WTC11 (cell line): Measurements from ENCODE around the gene RSPO1. TPM values are rescaled to one million over a fixed set of nuclear protein-coding genes. Genes with fewer than 3 reads are reported as not detected.
"Not testable (repeated sequence)": the region's sequence is repeated elsewhere in the genome, so short reads cannot be mapped to it uniquely, and the experiment has no call there.

ENCODE experiments used
- ATAC-seq: fragments of 200-7000 bp; cut with Tn5 transposase; 2 replicates; pipeline ENCODE4 v1.10.0; 2021; ENCODE audit warnings: mild to moderate bottlenecking, moderate library complexity
- CTCF ChIA-PET: fragments of 300-600 bp; sonication (Branson Sonifier 250); formaldehyde crosslinking; loops from one replicate; lab custom pipeline; 2021; ENCODE audit warnings: antibody characterized with exemption; lab: Charles Lee
- POLR2A ChIA-PET: fragments of 350-600 bp; sonication (Branson Sonifier 250); formaldehyde crosslinking; loops from one replicate; lab custom pipeline; 2021; ENCODE audit warnings: antibody characterized with exemption; lab: Charles Lee
- DNase-seq: peaks from one replicate; pipeline ENCODE4 v3.0.0; 2021; ENCODE audit warnings: low spot score
- H3K27ac Mint-ChIP-seq: 2 replicates; pipeline ENCODE4 v1.8.0; 2021; ENCODE audit warnings: mixed read lengths
- H3K27me3 Mint-ChIP-seq: 2 replicates; pipeline ENCODE4 v1.8.0; 2021; ENCODE audit warnings: low read depth, mild to moderate bottlenecking, moderate library complexity, mixed read lengths
- H3K36me3 Mint-ChIP-seq: 2 replicates; pipeline ENCODE4 v1.8.0; 2021; ENCODE audit warnings: mixed read lengths
- H3K4me1 Mint-ChIP-seq: 2 replicates; pipeline ENCODE4 v1.8.0; 2022; ENCODE audit warnings: mixed read lengths
- H3K4me3 Mint-ChIP-seq: 2 replicates; pipeline ENCODE4 v1.8.0; 2021; ENCODE audit warnings: mild to moderate bottlenecking, moderate library complexity, mixed read lengths
- H3K9me3 Mint-ChIP-seq: 2 replicates; pipeline ENCODE4 v1.8.0; 2021; ENCODE audit warnings: mixed read lengths
- AR ChIP-seq: fragments of 250-450 bp; sonication (Bioruptor Pico); IDR thresholded peaks from 2 replicates; pipeline ENCODE4 v1.9.0; 2021; ENCODE audit warnings: mild to moderate bottlenecking
- ARID4B ChIP-seq: sonication (generic); formaldehyde crosslinking; IDR thresholded peaks from 2 replicates; pipeline ENCODE4 v1.8.0; 2023; ENCODE audit warnings: missing genetic modification reagents, mild to moderate bottlenecking, borderline replicate concordance
- CDX4 ChIP-seq: fragments of 250-450 bp; sonication (Bioruptor Pico); IDR thresholded peaks from 2 replicates; pipeline ENCODE4 v1.9.0; 2021; ENCODE audit warnings: moderate library complexity, mild to moderate bottlenecking, inconsistent platforms, borderline replicate concordance
- E2F5 ChIP-seq: sonication (generic); formaldehyde crosslinking; IDR thresholded peaks from 2 replicates; pipeline ENCODE4 v1.8.1; 2022; ENCODE audit warnings: mild to moderate bottlenecking, moderate library complexity, missing genetic modification reagents
- ETV6 ChIP-seq: sonication (generic); formaldehyde crosslinking; IDR thresholded peaks from 2 replicates; pipeline ENCODE4 v1.8.1; 2022; ENCODE audit warnings: mild to moderate bottlenecking, missing genetic modification reagents
- GABPB1 ChIP-seq: sonication (generic); formaldehyde crosslinking; IDR thresholded peaks from 2 replicates; pipeline ENCODE4 v1.8.1; 2023; ENCODE audit warnings: mild to moderate bottlenecking, missing genetic modification reagents
- MLX ChIP-seq: sonication (generic); formaldehyde crosslinking; IDR thresholded peaks from 2 replicates; pipeline ENCODE4 v1.8.1; 2023; ENCODE audit warnings: mild to moderate bottlenecking, missing genetic modification reagents, moderate library complexity
- MYBL2 ChIP-seq: sonication (generic); formaldehyde crosslinking; IDR thresholded peaks from 2 replicates; pipeline ENCODE4 v1.8.1; 2023; ENCODE audit warnings: mild to moderate bottlenecking, moderate library complexity, missing genetic modification reagents
- NFATC4 ChIP-seq: fragments of 250-450 bp; sonication (Bioruptor Pico); IDR thresholded peaks from 2 replicates; pipeline ENCODE4 v1.9.0; 2021; ENCODE audit warnings: mild to moderate bottlenecking
- NFYB ChIP-seq: sonication (generic); formaldehyde crosslinking; conservative IDR thresholded peaks from 2 replicates; pipeline ENCODE4 v1.8.0; 2022; ENCODE audit warnings: low read depth, missing genetic modification reagents
- NR2C2 ChIP-seq: sonication (generic); formaldehyde crosslinking; IDR thresholded peaks from 2 replicates; pipeline ENCODE4 v1.8.0; 2022; ENCODE audit warnings: mild to moderate bottlenecking, missing genetic modification reagents
- NR3C1 ChIP-seq: sonication (generic); formaldehyde crosslinking; conservative IDR thresholded peaks from 2 replicates; pipeline ENCODE4 v1.8.1; 2023; ENCODE audit warnings: low read depth, mild to moderate bottlenecking, missing genetic modification reagents
- OVOL2 ChIP-seq: fragments of 250-450 bp; sonication (Bioruptor Pico); IDR thresholded peaks from 2 replicates; pipeline ENCODE4 v1.9.0; 2021; ENCODE audit warnings: mild to moderate bottlenecking, borderline replicate concordance
- STAT6 ChIP-seq: sonication (generic); formaldehyde crosslinking; conservative IDR thresholded peaks from 2 replicates; pipeline ENCODE4 v1.8.1; 2023; ENCODE audit warnings: mild to moderate bottlenecking, low read depth, missing genetic modification reagents, moderate library complexity
- TCF7 ChIP-seq: sonication (generic); formaldehyde crosslinking; IDR thresholded peaks from 2 replicates; pipeline ENCODE4 v1.8.0; 2022; ENCODE audit warnings: mild to moderate bottlenecking, low read depth, missing genetic modification reagents, moderate library complexity
- TP53 ChIP-seq: sonication (generic); formaldehyde crosslinking; IDR thresholded peaks from 2 replicates; pipeline ENCODE4 v1.8.1; 2023; ENCODE audit warnings: mild to moderate bottlenecking, missing genetic modification reagents
- ZNF138 ChIP-seq: sonication (generic); formaldehyde crosslinking; conservative IDR thresholded peaks from 2 replicates; pipeline ENCODE4 v1.8.1; 2022; ENCODE audit warnings: mild to moderate bottlenecking, moderate library complexity, missing genetic modification reagents
- ZNF263 ChIP-seq: sonication (generic); formaldehyde crosslinking; IDR thresholded peaks from 2 replicates; pipeline ENCODE4 v1.8.1; 2022; ENCODE audit warnings: low read depth, mild to moderate bottlenecking, moderate library complexity, missing genetic modification reagents
- ZNF317 ChIP-seq: sonication (generic); formaldehyde crosslinking; IDR thresholded peaks from 2 replicates; pipeline ENCODE4 v1.8.1; 2023; ENCODE audit warnings: low read depth, mild to moderate bottlenecking, moderate library complexity, missing genetic modification reagents, borderline replicate concordance
- ZSCAN18 ChIP-seq: fragments of 250-450 bp; sonication (Bioruptor Pico); IDR thresholded peaks from 2 replicates; pipeline ENCODE4 v2.1.2; 2022; ENCODE audit warnings: mild to moderate bottlenecking, moderate library complexity
- total RNA-seq: library from RNA; stranded (reverse); gene quantifications from 3 replicates; pipeline ENCODE4 v1.2.3, GENCODE V29; 2021

RSPO1 gene
- total RNA-seq, 1 experiment from 2014 or later: 0.13 TPM

- TF ChIP-seq ZNF317 (CRISPR knock-in tag) (no peak), AR (CRISPR knock-in tag) (no peak), TP53 (CRISPR knock-in tag) (no peak)
These were observed 45.8 kb downstream of the RSPO1 start (continued) for GRCh38 chr1:37588939-37589338.

GRCh38 chr1:37584544-37584943 lies 50.1 kb downstream of the RSPO1 start:
- H3K4me1 Mint-ChIP-seq, H3K27me3 Mint-ChIP-seq, CTCF ChIA-PET, H3K4me3 Mint-ChIP-seq, POLR2A ChIA-PET, DNase-seq, H3K9me3 Mint-ChIP-seq, H3K27ac Mint-ChIP-seq, ATAC-seq: not testable (repeated sequence)
- H3K36me3 Mint-ChIP-seq: peaks cover 75% of the 10 kb centered on the region

- H3K4me1 Mint-ChIP-seq: no peaks in the 10 kb centered on the region
- no peaks in the 10 kb centered on the region for H3K27me3 Mint-ChIP-seq
- peaks cover 80% of the 10 kb centered on the region for H3K36me3 Mint-ChIP-seq
- DNase-seq: no peak
- POLR2A ChIA-PET: no interaction called here
- ATAC-seq: no peak
- H3K4me3 Mint-ChIP-seq: no peak overlapping the region
- H3K27ac Mint-ChIP-seq: no peak overlapping the region
- H3K9me3 Mint-ChIP-seq: no peaks in the 10 kb centered on the region
- CTCF ChIA-PET: no interaction called here
- no peak for TF ChIP-seq E2F5 (CRISPR knock-in tag)
- no peak for TF ChIP-seq NR3C1 (CRISPR knock-in tag)
- no peak for TF ChIP-seq MLX (CRISPR knock-in tag)
- TF ChIP-seq NR2C2: no peak
- no peak for TF ChIP-seq OVOL2 (CRISPR knock-in tag)
- no peak for TF ChIP-seq CDX4 (CRISPR knock-in tag)
- TF ChIP-seq NFATC4 (CRISPR knock-in tag): no peak
- TF ChIP-seq ZSCAN18 (CRISPR knock-in tag): no peak
- TF ChIP-seq NFYB (CRISPR knock-in tag): no peak
- no peak for TF ChIP-seq MYBL2 (CRISPR knock-in tag)
- no peak for TF ChIP-seq TCF7 (CRISPR knock-in tag)
- TF ChIP-seq STAT6 (CRISPR knock-in tag): no peak
- no peak for TF ChIP-seq ZNF263 (CRISPR knock-in tag)
- TF ChIP-seq GABPB1 (CRISPR knock-in tag): no peak
- TF ChIP-seq ARID4B: no peak
- no peak for TF ChIP-seq ETV6 (CRISPR knock-in tag)
- no peak for TF ChIP-seq ZNF138
These were observed 59.0 kb downstream of the RSPO1 start for GRCh38 chr1:37575692-37576091.
